H9 (cell line): ENCODE measurements around the gene MGARP. TPM values are rescaled to one million over a fixed set of nuclear protein-coding genes. Genes with fewer than 3 reads are reported as not detected.
A peak's percentile ranks its signal among the peaks of the same experiment; 100 is the strongest.
"Not testable (repeated sequence)": the region's sequence is repeated elsewhere in the genome, so short reads cannot be mapped to it uniquely, and the experiment has no call there.

Experiments used
- DNase-seq: peaks from one replicate; pipeline ENCODE4 v3.0.0-alpha.2; 2017
- H2AFZ ChIP-seq: one replicate; pipeline ENCODE4 v1.6.1; 2013; ENCODE audit warnings: mild to moderate bottlenecking, low read length, control low read depth, moderate library complexity
- H2AK5ac ChIP-seq: 2 replicates; pipeline ENCODE4 v1.6.1; 2013; ENCODE audit warnings: low read length, control low read depth, mixed read lengths; ENCODE audit not compliant: insufficient read length
- H2BK120ac ChIP-seq: one replicate; pipeline ENCODE4 v1.6.1; 2013; ENCODE audit warnings: low read depth, mild to moderate bottlenecking, low read length, control low read depth, inconsistent platforms; ENCODE audit not compliant: poor library complexity, severe bottlenecking
- H2BK12ac ChIP-seq: 2 replicates; pipeline ENCODE4 v1.6.1; 2013; ENCODE audit warnings: low read length, control low read depth, mixed read lengths, low read depth; ENCODE audit not compliant: insufficient read length
- H2BK15ac ChIP-seq: 2 replicates; pipeline ENCODE4 v1.6.1; 2013; ENCODE audit warnings: low read depth, low read length, control low read depth
- H2BK20ac ChIP-seq: one replicate; pipeline ENCODE4 v1.6.1; 2013; ENCODE audit warnings: low read depth, mild to moderate bottlenecking, low read length, control low read depth, inconsistent platforms; ENCODE audit not compliant: poor library complexity, severe bottlenecking
- H2BK5ac ChIP-seq: 2 replicates; pipeline ENCODE4 v1.6.1; 2013; ENCODE audit warnings: low read length, control low read depth, mixed read lengths; ENCODE audit not compliant: insufficient read length
- H3K14ac ChIP-seq: 2 replicates; pipeline ENCODE4 v1.6.1; 2013; ENCODE audit warnings: low read length, control low read depth; ENCODE audit not compliant: insufficient read depth
- H3K18ac ChIP-seq: 2 replicates; pipeline ENCODE4 v1.6.1; 2013; ENCODE audit warnings: low read depth, mild to moderate bottlenecking, mixed read lengths, low read length, control low read depth; ENCODE audit not compliant: insufficient read length
- H3K23ac ChIP-seq: 2 replicates; pipeline ENCODE4 v1.6.1; 2013; ENCODE audit warnings: low read length, control low read depth, mixed read lengths, low read depth; ENCODE audit not compliant: insufficient read length
- H3K23me2 ChIP-seq: 2 replicates; pipeline ENCODE4 v1.6.1; 2013; ENCODE audit warnings: low read depth, mild to moderate bottlenecking, mixed read lengths, low read length, control low read depth; ENCODE audit not compliant: insufficient read length, poor library complexity, severe bottlenecking
- H3K27ac ChIP-seq: 2 replicates; pipeline ENCODE4 v1.5.1; 2013; ENCODE audit warnings: low read length, control low read depth, mixed read lengths, low read depth; ENCODE audit not compliant: insufficient read length
- H3K27me3 ChIP-seq: 2 replicates; pipeline ENCODE4 v1.6.1; 2013; ENCODE audit warnings: low read length, control low read depth, inconsistent platforms; ENCODE audit not compliant: insufficient read depth
- H3K4ac ChIP-seq: 2 replicates; pipeline ENCODE4 v1.6.1; 2013; ENCODE audit warnings: low read depth, mild to moderate bottlenecking, control low read depth, inconsistent platforms, low read length, moderate library complexity
- H3K4me1 ChIP-seq: 2 replicates; pipeline ENCODE4 v1.6.1; 2013; ENCODE audit warnings: low read length, control low read depth, inconsistent platforms; ENCODE audit not compliant: insufficient read depth
- H3K4me2 ChIP-seq: 2 replicates; pipeline ENCODE4 v1.6.1; 2013; ENCODE audit warnings: low read length, control low read depth, mixed read lengths; ENCODE audit not compliant: insufficient read length, insufficient read depth
- H3K56ac ChIP-seq: 2 replicates; pipeline ENCODE4 v1.6.1; 2013; ENCODE audit warnings: low read depth, mild to moderate bottlenecking, mixed read lengths, low read length, control low read depth; ENCODE audit not compliant: insufficient read length
- H3K79me1 ChIP-seq: 2 replicates; pipeline ENCODE4 v1.6.1; 2013; ENCODE audit warnings: low read depth, mild to moderate bottlenecking, moderate library complexity, low read length, control low read depth, inconsistent platforms; ENCODE audit not compliant: insufficient read depth, poor library complexity, severe bottlenecking
- H3K79me2 ChIP-seq: 2 replicates; pipeline ENCODE4 v1.6.1; 2013; ENCODE audit warnings: low read length, control low read depth, inconsistent platforms; ENCODE audit not compliant: insufficient read depth
- H3K9ac ChIP-seq: 2 replicates; pipeline ENCODE4 v1.6.1; 2013; ENCODE audit warnings: low read length, control low read depth, mixed read lengths; ENCODE audit not compliant: insufficient read length; ENCODE audit errors: extremely low read depth
- H3K9me3 ChIP-seq: one replicate; pipeline ENCODE4 v1.6.1; 2013; ENCODE audit warnings: low read depth, low read length, inconsistent platforms; ENCODE audit not compliant: control insufficient read depth
- H3T11ph ChIP-seq: one replicate; pipeline ENCODE4 v1.6.1; 2013; ENCODE audit warnings: mild to moderate bottlenecking, low read length, control low read depth, inconsistent platforms
- H4K20me1 ChIP-seq: one replicate; pipeline ENCODE4 v1.6.1; 2013; ENCODE audit not compliant: control insufficient read depth, insufficient read length, insufficient read depth
- H4K5ac ChIP-seq: 2 replicates; pipeline ENCODE4 v1.6.1; 2013; ENCODE audit warnings: low read depth, mild to moderate bottlenecking, mixed read lengths, low read length, control low read depth; ENCODE audit not compliant: insufficient read length
- H4K8ac ChIP-seq: replicated peaks from 2 replicates; pipeline ENCODE4 v1.6.1; 2013; ENCODE audit warnings: low read length, control low read depth, mixed read lengths, low read depth; ENCODE audit not compliant: insufficient read length
- H4K91ac ChIP-seq: 2 replicates; pipeline ENCODE4 v1.6.1; 2013; ENCODE audit warnings: low read depth, mild to moderate bottlenecking, moderate library complexity, mixed read lengths, low read length, control low read depth; ENCODE audit not compliant: insufficient read length
- H3K27ac Mint-ChIP-seq, 3 experiments: 2 replicates in 2 of 3; 3 replicates in 1 of 3; pipeline ENCODE4 v1.8.0; 2020 to 2021; ENCODE audit warnings: mixed read lengths in 3 of 3, mild to moderate bottlenecking in 1 of 3, moderate library complexity in 1 of 3
- H3K27me3 Mint-ChIP-seq: 2 replicates; pipeline ENCODE4 v1.8.0; 2021; ENCODE audit warnings: low read depth, mild to moderate bottlenecking, moderate library complexity, mixed read lengths
- H3K36me3 Mint-ChIP-seq, 3 experiments: 2 replicates in 2 of 3; 3 replicates in 1 of 3; pipeline ENCODE4 v1.8.0; 2020 to 2021; ENCODE audit warnings: low read depth in 3 of 3, mixed read lengths in 3 of 3; ENCODE audit not compliant: insufficient read depth in 1 of 3
- H3K4me1 Mint-ChIP-seq, 2 experiments: 2 replicates each; pipeline ENCODE4 v1.8.0; 2020; ENCODE audit warnings: mixed read lengths in 2 of 2
- H3K4me3 Mint-ChIP-seq, 2 experiments: 2 replicates in 1 of 2; 3 replicates in 1 of 2; pipeline ENCODE4 v1.8.0; 2020 to 2021; ENCODE audit warnings: mild to moderate bottlenecking in 2 of 2, mixed read lengths in 2 of 2, moderate library complexity in 1 of 2
- H3K9me3 Mint-ChIP-seq, 2 experiments: 2 replicates in 1 of 2; 3 replicates in 1 of 2; pipeline ENCODE4 v1.8.0; 2020; ENCODE audit warnings: mild to moderate bottlenecking in 2 of 2, mixed read lengths in 2 of 2, moderate library complexity in 1 of 2
- WGBS: extraction: QIAGEN DNeasy Blood & Tissue Kit; methylation state at CpG from one replicate; pipeline ENCODE4 v1.1.7; 2013; ENCODE audit warnings: missing lambda C conversion rate, low lambda C conversion rate, mixed read lengths; ENCODE audit not compliant: insufficient read length; ENCODE audit errors: extremely low coverage; 5-methylcytosine and 5-hydroxymethylcytosine counted together
- total RNA-seq: library from RNA; stranded (reverse); gene quantifications from 2 replicates; pipeline ENCODE4 v1.2.1, GENCODE V29; 2021

MGARP gene
- total RNA-seq, 1 experiment from 2014 or later: 4.0 TPM

- not testable (repeated sequence) for H3K79me1 ChIP-seq, H3K4me2 ChIP-seq, H3T11ph ChIP-seq, H3K27me3 Mint-ChIP-seq, H2BK20ac ChIP-seq, H4K91ac ChIP-seq, H3K23ac ChIP-seq, H2BK12ac ChIP-seq, H3K56ac ChIP-seq, H4K20me1 ChIP-seq, H3K27ac ChIP-seq, H2BK120ac ChIP-seq, H2BK15ac ChIP-seq, H3K27me3 ChIP-seq, H2BK5ac ChIP-seq, H4K5ac ChIP-seq, H3K4me1 ChIP-seq, H3K4ac ChIP-seq, H3K9me3 ChIP-seq, H2AK5ac ChIP-seq, H3K23me2 ChIP-seq, H3K14ac ChIP-seq, H4K8ac ChIP-seq, H2AFZ ChIP-seq, H3K18ac ChIP-seq, H3K4me3 Mint-ChIP-seq, H3K9ac ChIP-seq, DNase-seq
- Mint-ChIP-seq H3K36me3 (peaks cover 20 to 32% (median 25%) of the 10 kb centered on the region in 3 experiments), H3K9me3 (peaks cover 7 to 11% of the 10 kb centered on the region in 2 experiments; a peak in 4 of 5 replicates), H3K27ac (peak overlapping the region in 2 of 3 experiments; percentile 42 to 73; a peak in 3 of 7 replicates), H3K4me1 (peaks cover 40 to 43% of the 10 kb centered on the region in 2 experiments)
- no CpG with 5 or more reads among the region's 1 CpG for WGBS
- H3K79me2 ChIP-seq: peaks cover 55% of the 10 kb centered on the region; the same call in 1 of the 2 replicates
Observed at GRCh38 chr4:139322070-139322469, 42.0 kb upstream of the MGARP start.
